HCT116 (cell line): ENCODE results near the gene SDC3. TPM values are rescaled to one million over a fixed set of nuclear protein-coding genes. Genes with fewer than 3 reads are reported as not detected.

ENCODE experiments used
- ATAC-seq: fragments of 200-7000 bp; cut with Tn5 transposase; 2 replicates; pipeline ENCODE4 v1.9.1; 2020; ENCODE audit warnings: mild to moderate bottlenecking, moderate library complexity
- BruUV-seq: library from RNA; stranded (reverse); fragments of 400-500 nt; replicated peaks from 2 replicates; lab custom pipeline; 2021; lab: Mats Ljungman, UMichigan
- CTCF ChIA-PET: fragments of 300-600 bp; sonication (Branson Sonifier 250); formaldehyde crosslinking; loops from one replicate; lab custom pipeline; 2021; ENCODE audit warnings: antibody characterized with exemption; lab: Charles Lee
- POLR2A ChIA-PET: fragments of 300-600, 350-600 bp; sonication (Branson Sonifier 250); formaldehyde crosslinking; loops from one replicate; lab custom pipeline; 2021; ENCODE audit warnings: antibody characterized with exemption; lab: Charles Lee
- RAD21 ChIA-PET, 2 experiments: fragments of 300-600 bp; sonication (Branson Sonifier 250); formaldehyde crosslinking; loops; one replicate each; lab custom pipeline; 2023; ENCODE audit warnings: low total read pairs in 2 of 2; ENCODE audit not compliant: uncharacterized antibody in 2 of 2, unreplicated experiment in 2 of 2, low non-redundant PET in 1 of 2; lab: Charles Lee
- DNase-seq: peaks from one replicate; pipeline ENCODE4 v3.0.0-alpha.2; 2010; ENCODE audit warnings: low read depth, low spot score
- H2AFZ ChIP-seq: fragments of 200-600 bp; shearing (Covaris generic), sonication (generic); 2 replicates; pipeline ENCODE4 v1.6.1; 2017; ENCODE audit warnings: low read depth, mixed run types, mixed read lengths, antibody characterized with exemption, low read length; ENCODE audit not compliant: poor library complexity, severe bottlenecking
- H3K27ac ChIP-seq: 2 replicates; pipeline ENCODE4 v1.5.1; 2012; ENCODE audit warnings: low read depth, low read length
- H3K27me3 ChIP-seq: fragments of 200-600 bp; sonication (generic); 2 replicates; pipeline ENCODE4 v1.6.1; 2016; ENCODE audit warnings: mixed run types, low read length, mixed read lengths; ENCODE audit not compliant: insufficient read depth
- H3K36me3 ChIP-seq, 2 experiments: fragments of 200-500 bp in 1 of 2; fragments of 200-600 bp in 1 of 2; sonication (Bioruptor generic) in 1 of 2; sonication (generic) in 1 of 2; 2 replicates each; pipeline versions ENCODE4 v1.5.1 to v1.6.1; 2014 to 2016; ENCODE audit warnings: low read length in 2 of 2, inconsistent platforms in 1 of 2, mixed read lengths in 1 of 2, mixed run types in 1 of 2; ENCODE audit not compliant: insufficient read depth in 2 of 2, control insufficient read depth in 1 of 2
- H3K4me1 ChIP-seq, 2 experiments: fragments of 200-600 bp in 1 of 2; sonication (generic) in 1 of 2; 2 replicates each; pipeline versions ENCODE4 v1.5.1 to v1.6.1; 2012 to 2017; ENCODE audit warnings: low read length in 2 of 2, inconsistent platforms in 1 of 2, mild to moderate bottlenecking in 1 of 2, mixed read lengths in 1 of 2, mixed run types in 1 of 2, moderate library complexity in 1 of 2; ENCODE audit not compliant: insufficient read depth in 2 of 2, control insufficient read depth in 1 of 2
- H3K4me2 ChIP-seq: fragments of 200-600 bp; sonication (generic); 2 replicates; pipeline ENCODE4 v1.6.1; 2017; ENCODE audit warnings: mixed run types, low read length, mixed read lengths
- H3K4me3 ChIP-seq, 2 experiments: fragments of 200-600 bp in 1 of 2; sonication (generic) in 1 of 2; replicated peaks in 1 of 2; 2 replicates each; pipeline ENCODE4 v1.5.1; 2011 to 2016; ENCODE audit warnings: low read length in 2 of 2, control low read depth in 1 of 2, low read depth in 1 of 2, mild to moderate bottlenecking in 1 of 2, mixed read lengths in 1 of 2, mixed run types in 1 of 2
- H3K79me2 ChIP-seq: fragments of 200-600 bp; sonication (generic); 2 replicates; pipeline ENCODE4 v1.6.1; 2017; ENCODE audit warnings: mild to moderate bottlenecking, mixed run types, low read length, moderate library complexity, mixed read lengths; ENCODE audit not compliant: insufficient read depth
- H3K9ac ChIP-seq: fragments of 200-600 bp; sonication (generic); 2 replicates; pipeline ENCODE4 v1.6.1; 2016; ENCODE audit warnings: low read length, mixed read lengths
- H3K9me2 ChIP-seq: fragments of 200-600 bp; sonication (generic), shearing (Covaris generic); 2 replicates; pipeline ENCODE4 v1.6.1; 2017; ENCODE audit warnings: mixed run types, mild to moderate bottlenecking, moderate library complexity; ENCODE audit not compliant: insufficient read depth
- H3K9me3 ChIP-seq, 2 experiments: fragments of 200-500 bp in 1 of 2; fragments of 200-600 bp in 1 of 2; sonication (Bioruptor generic) in 1 of 2; sonication (generic) in 1 of 2; 2 replicates each; pipeline ENCODE4 v1.6.1; 2014 to 2017; ENCODE audit warnings: low read length in 2 of 2, mixed read lengths in 2 of 2, inconsistent platforms in 1 of 2, low read depth in 1 of 2, mild to moderate bottlenecking in 1 of 2, mixed run types in 1 of 2, moderate library complexity in 1 of 2; ENCODE audit not compliant: control insufficient read depth in 1 of 2, insufficient read depth in 1 of 2
- H4K20me1 ChIP-seq: fragments of 200-600 bp; sonication (generic), shearing (Covaris generic); 2 replicates; pipeline ENCODE4 v1.6.1; 2017; ENCODE audit warnings: mixed run types, mild to moderate bottlenecking, moderate library complexity; ENCODE audit not compliant: insufficient read depth
- CBX3 ChIP-seq: IDR thresholded peaks from 2 replicates; pipeline ENCODE4 v1.6.1; 2012; ENCODE audit warnings: low read depth
- EZH2 ChIP-seq: fragments of 200-600 bp; sonication (generic); IDR thresholded peaks from 2 replicates; pipeline ENCODE4 v1.6.1; 2017; ENCODE audit warnings: antibody characterized with exemption, mixed run types
- EZH2phosphoT487 ChIP-seq: fragments of 200-600 bp; IDR thresholded peaks from 2 replicates; pipeline ENCODE4 v1.6.1; 2018; ENCODE audit warnings: antibody characterized with exemption, borderline replicate concordance
- FOSL1 ChIP-seq: IDR thresholded peaks from 2 replicates; pipeline ENCODE4 v1.6.1; 2012; ENCODE audit warnings: low read depth
- JUND ChIP-seq: IDR thresholded peaks from 2 replicates; pipeline ENCODE4 v1.6.1; 2012
- POLR2A ChIP-seq: IDR thresholded peaks from 2 replicates; pipeline ENCODE4 v1.7.0; 2011; ENCODE audit warnings: borderline replicate concordance; ENCODE audit not compliant: insufficient read depth, insufficient read length; ENCODE audit errors: extremely low read depth
- POLR2AphosphoS5 ChIP-seq: IDR thresholded peaks from 2 replicates; pipeline ENCODE4 v1.6.1; 2011; ENCODE audit warnings: mild to moderate bottlenecking, low read depth, low read length, moderate library complexity
- SIN3A ChIP-seq: IDR thresholded peaks from 2 replicates; pipeline ENCODE4 v1.6.1; 2012; ENCODE audit warnings: low read depth
- SRF ChIP-seq: IDR thresholded peaks from 2 replicates; pipeline ENCODE4 v1.6.1; 2012; ENCODE audit warnings: low read depth
- TCF7L2 ChIP-seq: IDR thresholded peaks from 2 replicates; pipeline ENCODE4 v1.7.0; 2011; ENCODE audit warnings: borderline replicate concordance, inconsistent platforms; ENCODE audit not compliant: insufficient read depth, insufficient read length; ENCODE audit errors: extremely low read depth
- YY1 ChIP-seq: IDR thresholded peaks from 2 replicates; pipeline ENCODE4 v1.6.1; 2011; ENCODE audit warnings: low read length, low read depth, moderate library complexity, mild to moderate bottlenecking; ENCODE audit not compliant: insufficient replicate concordance; ENCODE audit errors: extremely low read depth
- ZFX ChIP-seq: fragments of 450-650 bp; IDR thresholded peaks from 2 replicates; pipeline ENCODE4 v1.6.1; 2017
- ZNF274 ChIP-seq: fragments of 200-500 bp; sonication (Bioruptor generic); IDR thresholded peaks from 2 replicates; pipeline ENCODE4 v1.6.1; 2014; ENCODE audit warnings: mild to moderate bottlenecking, low read depth, low read length, inconsistent platforms
- intact Hi-C: fragments of 100-400 bp; cut with micrococcal nuclease; formaldehyde crosslinking; loops from 2 replicates; pipeline ENCODE4 v1.10.0; 2022
- total RNA-seq: library from RNA; stranded (reverse); gene quantifications from one replicate; pipeline ENCODE4 v1.2.1, GENCODE V29; 2021; ENCODE audit not compliant: unreplicated experiment
- TF ChIP-seq, protein P1 (sequence below): IDR thresholded peaks from 2 replicates; pipeline ENCODE4 v1.6.1; 2012
- TF ChIP-seq, protein P2 (sequence below): IDR thresholded peaks from 2 replicates; pipeline ENCODE4 v1.6.1; 2011; ENCODE audit warnings: mild to moderate bottlenecking, low read length, moderate library complexity; ENCODE audit not compliant: insufficient replicate concordance; ENCODE audit errors: extremely low read depth
- TF ChIP-seq, protein P3 (sequence below), 3 experiments: fragments of 200-600 bp in 1 of 3; sonication (generic) in 1 of 3; IDR thresholded peaks in 2 of 3; conservative IDR thresholded peaks in 1 of 3; 2 replicates each; pipeline ENCODE4 v1.5.1; 2012 to 2017; ENCODE audit warnings: low read depth in 2 of 3, low read length in 2 of 3, antibody characterized with exemption in 1 of 3, borderline replicate concordance in 1 of 3, control low read depth in 1 of 3, mild to moderate bottlenecking in 1 of 3, mixed read lengths in 1 of 3, mixed run types in 1 of 3, moderate library complexity in 1 of 3; ENCODE audit not compliant: insufficient read depth in 1 of 3

SDC3 gene
- total RNA-seq, 1 experiment from 2014 or later = 40.1 TPM

DNA sequence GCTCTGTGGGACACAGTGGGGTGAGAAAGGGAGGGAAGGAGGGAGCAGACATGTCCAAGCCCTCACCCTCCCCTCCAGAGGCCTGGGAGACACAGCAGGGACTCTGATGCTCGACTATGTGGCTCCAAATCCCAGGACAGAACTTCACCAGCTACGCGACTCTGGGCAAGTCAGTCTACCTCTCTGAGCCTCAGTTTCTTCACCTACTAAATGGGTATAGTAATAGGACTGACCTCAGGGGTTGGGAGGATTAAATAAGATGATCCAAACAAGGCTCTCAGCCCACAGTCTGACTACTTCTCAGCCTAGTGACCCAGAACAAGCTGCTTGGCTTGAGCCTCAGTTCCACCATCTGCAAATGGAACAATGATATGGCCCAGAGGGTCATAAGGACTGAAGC, 19.6 kb downstream of the SDC3 start:
- DNase-seq (no peak), ATAC-seq (no peak)
- no peak overlapping the region for H3K4me3 ChIP-seq
- no peaks in the 10 kb centered on the region for H3K36me3 ChIP-seq
- no peak for TF ChIP-seq YY1
- TF ChIP-seq FOSL1 = no peak
- TF ChIP-seq POLR2A = no peak
- no peak overlapping the region for H2AFZ ChIP-seq
- ChIA-PET RAD21 (no interaction called here), POLR2A (no interaction called here), CTCF (no interaction called here)
- H3K9me3 ChIP-seq = no peaks in the 10 kb centered on the region
- no peaks in the 10 kb centered on the region for H3K9me2 ChIP-seq
- peaks cover 0 to 9% of the 10 kb centered on the region in 2 experiments; a peak in 2 of 4 replicates for H3K4me1 ChIP-seq
- intact Hi-C loops = no loop called here
- no peaks in the 10 kb centered on the region for H3K79me2 ChIP-seq
- H3K27ac ChIP-seq = no peak overlapping the region
- H3K27me3 ChIP-seq = no peaks in the 10 kb centered on the region
- H4K20me1 ChIP-seq = no peaks in the 10 kb centered on the region
- no TSS peak for BruUV-seq
- H3K4me2 ChIP-seq = no peak overlapping the region
- no peak overlapping the region for H3K9ac ChIP-seq

DNA sequence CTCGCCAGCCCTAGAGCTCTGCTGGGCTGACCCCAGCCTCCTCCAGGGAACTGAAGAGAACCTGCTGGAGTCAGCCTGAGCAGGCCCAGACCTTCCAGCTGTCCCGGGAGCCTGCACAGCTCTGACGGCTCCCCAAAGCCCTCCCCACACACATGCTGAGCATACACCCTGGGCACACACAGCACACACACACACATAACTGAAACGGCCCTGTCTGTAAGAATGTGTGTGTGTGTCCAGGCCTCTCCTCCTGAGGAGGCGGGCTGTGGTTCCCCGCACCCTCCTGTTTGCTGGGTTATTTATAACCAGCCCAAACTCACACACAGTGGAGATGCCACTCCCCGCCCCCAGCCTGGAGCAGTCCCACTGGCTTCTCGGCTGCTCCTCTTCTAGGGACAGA, 20.2 kb downstream of the SDC3 start:
- no TSS peak for BruUV-seq
- no peak for DNase-seq
- RAD21 ChIA-PET = no interaction called here
- Histone ChIP-seq H3K27me3 (no peaks in the 10 kb centered on the region), H3K36me3 (no peaks in the 10 kb centered on the region), H3K9me2 (no peaks in the 10 kb centered on the region), H4K20me1 (no peaks in the 10 kb centered on the region), H3K9me3 (no peaks in the 10 kb centered on the region), H3K4me2 (no peak overlapping the region), H3K9ac (no peak overlapping the region), H3K79me2 (no peaks in the 10 kb centered on the region)
- peak; percentile 40; the same call in 1 of the 2 replicates for ATAC-seq
- CTCF ChIA-PET = no interaction called here
- intact Hi-C loops = no loop called here
- POLR2A ChIA-PET = no interaction called here
- no peak for TF ChIP-seq CBX3
- TF ChIP-seq TCF7L2 = no peak
- TF ChIP-seq ZNF274 = no peak
- TF ChIP-seq YY1 = no peak
- TF ChIP-seq ZFX = no peak
- no peak for TF ChIP-seq JUND
- no peak for TF ChIP-seq SIN3A
- no peak for TF ChIP-seq POLR2AphosphoS5
- no peak for TF ChIP-seq EZH2
- TF ChIP-seq EZH2phosphoT487 = no peak
- TF ChIP-seq, protein P1, sequence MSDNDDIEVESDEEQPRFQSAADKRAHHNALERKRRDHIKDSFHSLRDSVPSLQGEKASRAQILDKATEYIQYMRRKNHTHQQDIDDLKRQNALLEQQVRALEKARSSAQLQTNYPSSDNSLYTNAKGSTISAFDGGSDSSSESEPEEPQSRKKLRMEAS = no peak
- TF ChIP-seq POLR2A = no peak
- TF ChIP-seq SRF = no peak
- TF ChIP-seq FOSL1 = no peak
- TF ChIP-seq, protein P2, sequence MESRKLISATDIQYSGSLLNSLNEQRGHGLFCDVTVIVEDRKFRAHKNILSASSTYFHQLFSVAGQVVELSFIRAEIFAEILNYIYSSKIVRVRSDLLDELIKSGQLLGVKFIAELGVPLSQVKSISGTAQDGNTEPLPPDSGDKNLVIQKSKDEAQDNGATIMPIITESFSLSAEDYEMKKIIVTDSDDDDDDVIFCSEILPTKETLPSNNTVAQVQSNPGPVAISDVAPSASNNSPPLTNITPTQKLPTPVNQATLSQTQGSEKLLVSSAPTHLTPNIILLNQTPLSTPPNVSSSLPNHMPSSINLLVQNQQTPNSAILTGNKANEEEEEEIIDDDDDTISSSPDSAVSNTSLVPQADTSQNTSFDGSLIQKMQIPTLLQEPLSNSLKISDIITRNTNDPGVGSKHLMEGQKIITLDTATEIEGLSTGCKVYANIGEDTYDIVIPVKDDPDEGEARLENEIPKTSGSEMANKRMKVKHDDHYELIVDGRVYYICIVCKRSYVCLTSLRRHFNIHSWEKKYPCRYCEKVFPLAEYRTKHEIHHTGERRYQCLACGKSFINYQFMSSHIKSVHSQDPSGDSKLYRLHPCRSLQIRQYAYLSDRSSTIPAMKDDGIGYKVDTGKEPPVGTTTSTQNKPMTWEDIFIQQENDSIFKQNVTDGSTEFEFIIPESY = no peak
- TF ChIP-seq, protein P3, sequence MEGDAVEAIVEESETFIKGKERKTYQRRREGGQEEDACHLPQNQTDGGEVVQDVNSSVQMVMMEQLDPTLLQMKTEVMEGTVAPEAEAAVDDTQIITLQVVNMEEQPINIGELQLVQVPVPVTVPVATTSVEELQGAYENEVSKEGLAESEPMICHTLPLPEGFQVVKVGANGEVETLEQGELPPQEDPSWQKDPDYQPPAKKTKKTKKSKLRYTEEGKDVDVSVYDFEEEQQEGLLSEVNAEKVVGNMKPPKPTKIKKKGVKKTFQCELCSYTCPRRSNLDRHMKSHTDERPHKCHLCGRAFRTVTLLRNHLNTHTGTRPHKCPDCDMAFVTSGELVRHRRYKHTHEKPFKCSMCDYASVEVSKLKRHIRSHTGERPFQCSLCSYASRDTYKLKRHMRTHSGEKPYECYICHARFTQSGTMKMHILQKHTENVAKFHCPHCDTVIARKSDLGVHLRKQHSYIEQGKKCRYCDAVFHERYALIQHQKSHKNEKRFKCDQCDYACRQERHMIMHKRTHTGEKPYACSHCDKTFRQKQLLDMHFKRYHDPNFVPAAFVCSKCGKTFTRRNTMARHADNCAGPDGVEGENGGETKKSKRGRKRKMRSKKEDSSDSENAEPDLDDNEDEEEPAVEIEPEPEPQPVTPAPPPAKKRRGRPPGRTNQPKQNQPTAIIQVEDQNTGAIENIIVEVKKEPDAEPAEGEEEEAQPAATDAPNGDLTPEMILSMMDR (IDR thresholded peaks at IDR 0.05 in 2 of 3, conservative IDR thresholded peaks at IDR 0.05 in 1 of 3; ENCODE audit: borderline replicate concordance in 1 of 3, insufficient read depth in 1 of 3, low read depth in 2 of 3, low read length in 2 of 3) = no peak
- TF ChIP-seq, all 23 proteins: peak for 0
- no peak overlapping the region for H3K4me3 ChIP-seq
- no peak overlapping the region for H3K27ac ChIP-seq
- no peak overlapping the region for H2AFZ ChIP-seq
- H3K4me1 ChIP-seq = peaks cover 0 to 9% of the 10 kb centered on the region in 2 experiments; a peak in 2 of 4 replicates
